Naive thymus-derived CD4-positive, alpha-beta T cell (primary cell): ENCODE data around the gene CES4A. TPM values are rescaled to one million over a fixed set of nuclear protein-coding genes. Genes with fewer than 3 reads are reported as not detected.

ENCODE experiments used
- ATAC-seq: fragments of 150-1000 bp; cut with Tn5 transposase; 2 replicates; pipeline ENCODE4 v1.10.0; 2021; ENCODE audit warnings: mild to moderate bottlenecking, moderate library complexity
- CTCF ChIA-PET: fragments of 350-600 bp; sonication (Branson Sonifier 250); formaldehyde crosslinking; loops from one replicate; lab custom pipeline; 2021; ENCODE audit warnings: antibody characterized with exemption; lab: Charles Lee
- POLR2A ChIA-PET: fragments of 350-600 bp; sonication (Branson Sonifier 250); formaldehyde crosslinking; loops from one replicate; lab custom pipeline; 2021; ENCODE audit warnings: antibody characterized with exemption, inconsistent platforms; lab: Charles Lee
- DNase-seq, 9 donors: peaks; one replicate each; pipeline versions ENCODE4 v3.0.0 to v3.0.0-alpha.2; 2020 to 2022; ENCODE audit warnings: mixed read lengths in 1 of 9
- H3K27ac ChIP-seq: one replicate; pipeline ENCODE4 v1.7.0; 2013; ENCODE audit warnings: mild to moderate bottlenecking, low read depth, low read length, moderate library complexity
- H3K27me3 ChIP-seq, 2 donors: one replicate each; pipeline ENCODE4 v1.7.0; 2013; ENCODE audit warnings: low read length in 2 of 2, mild to moderate bottlenecking in 2 of 2, moderate library complexity in 2 of 2; ENCODE audit not compliant: control insufficient read depth in 2 of 2, insufficient read depth in 2 of 2
- H3K36me3 ChIP-seq, 3 experiments: 1 replicate in 2 of 3; 2 replicates in 1 of 3; pipeline ENCODE4 v1.7.0; 2013; ENCODE audit warnings: low read length in 3 of 3, mild to moderate bottlenecking in 3 of 3, moderate library complexity in 1 of 3; ENCODE audit not compliant: insufficient read depth in 3 of 3, control insufficient read depth in 2 of 3
- H3K4me1 ChIP-seq, 2 donors: one replicate each; pipeline ENCODE4 v1.7.0; 2013; ENCODE audit warnings: low read length in 2 of 2, mild to moderate bottlenecking in 2 of 2, moderate library complexity in 1 of 2; ENCODE audit not compliant: control insufficient read depth in 2 of 2, insufficient read depth in 2 of 2
- H3K4me3 ChIP-seq: 2 replicates; pipeline ENCODE4 v1.7.0; 2013; ENCODE audit warnings: mild to moderate bottlenecking, low read length
- H3K9me3 ChIP-seq, 3 experiments: 1 replicate in 2 of 3; 2 replicates in 1 of 3; pipeline ENCODE4 v1.7.0; 2013; ENCODE audit warnings: low read length in 3 of 3; ENCODE audit not compliant: control insufficient read depth in 2 of 3
- H3K27ac Mint-ChIP-seq, 9 donors: one replicate each; pipeline ENCODE4 v1.8.0; 2020 to 2022; ENCODE audit warnings: mixed read lengths in 9 of 9, mild to moderate bottlenecking in 8 of 9, moderate library complexity in 5 of 9, inconsistent platforms in 2 of 9
- H3K27me3 Mint-ChIP-seq, 5 donors: one replicate each; pipeline ENCODE4 v1.8.0; 2021 to 2022; ENCODE audit warnings: mixed read lengths in 5 of 5, mild to moderate bottlenecking in 1 of 5
- H3K36me3 Mint-ChIP-seq, 5 donors: one replicate each; pipeline ENCODE4 v1.8.0; 2020 to 2022; ENCODE audit warnings: mixed read lengths in 5 of 5, mild to moderate bottlenecking in 3 of 5, inconsistent platforms in 1 of 5
- H3K4me1 Mint-ChIP-seq, 7 donors: one replicate each; pipeline ENCODE4 v1.8.0; 2020 to 2022; ENCODE audit warnings: mixed read lengths in 7 of 7, mild to moderate bottlenecking in 3 of 7, inconsistent platforms in 1 of 7
- H3K4me3 Mint-ChIP-seq, 10 donors: one replicate each; pipeline ENCODE4 v1.8.0; 2020 to 2022; ENCODE audit warnings: mild to moderate bottlenecking in 10 of 10, mixed read lengths in 10 of 10, moderate library complexity in 6 of 10, inconsistent platforms in 2 of 10
- H3K9me3 Mint-ChIP-seq, 11 donors: one replicate each; pipeline ENCODE4 v1.8.0; 2020 to 2022; ENCODE audit warnings: mixed read lengths in 11 of 11, mild to moderate bottlenecking in 4 of 11, inconsistent platforms in 1 of 11, moderate library complexity in 1 of 11
- intact Hi-C, 2 donors: fragments of 100-400 bp; cut with micrococcal nuclease; formaldehyde crosslinking; loops; one replicate each; pipeline ENCODE4 v1.15.1; 2023
- polyA plus RNA-seq, 2 donors: library from polyadenylated mRNA; unstranded; fragments of 300-500 nt; fragmentation: Illumina TruSeq; gene quantifications; one replicate each; pipeline ENCODE4 v1.2.3, GENCODE V29; 2021
- total RNA-seq, 6 experiments: library from RNA in 5 of 6; stranded (reverse) in 5 of 6; gene quantifications; 1 replicate in 5 of 6; 2 replicates in 1 of 6; pipeline ENCODE4 v1.2.3 and lab custom pipeline; 2021 to 2026

Gene CES4A
- total and polyA plus RNA-seq, 7 experiments from 2014 or later, result 5.1 to 53.8 (median 20.5) TPM

DNA sequence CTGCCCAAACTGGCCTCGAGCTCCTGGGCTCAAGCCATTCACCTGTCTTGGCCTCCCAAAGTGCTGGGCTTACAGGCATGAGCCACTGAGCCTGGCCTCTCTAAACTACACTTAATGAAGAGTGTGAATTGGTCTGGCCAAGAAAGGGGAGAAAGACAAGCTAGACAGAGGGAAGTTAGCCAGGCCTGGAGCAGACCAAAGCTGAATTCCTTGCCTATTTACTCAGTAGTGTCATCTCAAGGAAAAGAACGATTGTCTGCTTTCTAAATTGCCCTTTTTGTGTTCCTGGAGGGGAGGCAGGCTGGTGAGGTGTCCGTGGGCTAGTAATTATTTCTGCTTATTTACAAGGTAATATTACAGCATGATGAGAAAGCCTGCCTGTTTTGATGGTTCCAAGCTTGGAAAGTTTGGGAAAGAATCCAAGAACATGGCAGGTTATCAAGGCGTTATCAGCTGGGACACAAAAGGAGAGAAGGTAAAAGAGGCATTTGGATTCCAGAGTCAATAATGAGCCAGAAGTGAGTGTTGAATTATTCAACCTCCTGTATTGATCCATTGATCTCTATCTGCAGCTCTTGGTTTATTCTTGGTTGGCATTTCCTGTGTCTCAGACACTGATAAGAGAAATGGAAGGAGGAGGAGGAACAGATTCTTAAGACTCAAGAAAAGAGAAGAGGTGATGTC, 34.3 kb downstream of the CES4A start:
- Mint-ChIP-seq H3K4me1 (peaks cover 0 to 46% (median 7%) of the 10 kb centered on the region in 7 donors), H3K36me3 (no peaks in the 10 kb centered on the region), H3K27me3 (no peaks in the 10 kb centered on the region), H3K4me3 (no peak overlapping the region), H3K27ac (peak overlapping the region in 1 of 9 donors; percentile 32), H3K9me3 (no peaks in the 10 kb centered on the region)
- Histone ChIP-seq H3K27me3 (no peaks in the 10 kb centered on the region), H3K9me3 (no peaks in the 10 kb centered on the region), H3K36me3 (no peaks in the 10 kb centered on the region), H3K4me1 (no peaks in the 10 kb centered on the region), H3K27ac (no peak overlapping the region), H3K4me3 (no peak overlapping the region)
- ChIA-PET CTCF (interaction anchor here (0.6 to 0.9 kb wide), 2 partner anchors 12 to 19 kb away, joined by 3 to 4 read pairs; no protein-coding TSS in a partner anchor), POLR2A (no interaction called here)
- DNase-seq, result peak in 1 of 9 donors; percentile 8
- intact Hi-C loops, result no loop called here
- no peak for ATAC-seq

- peaks cover 0 to 45% (median 11%) of the 10 kb centered on the region in 7 donors for H3K4me1 Mint-ChIP-seq
- ATAC-seq, result no peak
- H3K27me3 Mint-ChIP-seq, result no peaks in the 10 kb centered on the region
- intact Hi-C loops, result no loop called here
- no peaks in the 10 kb centered on the region for H3K9me3 ChIP-seq
- H3K36me3 ChIP-seq, result no peaks in the 10 kb centered on the region
- H3K27ac ChIP-seq, result no peak overlapping the region
- H3K4me3 ChIP-seq, result no peak overlapping the region
- H3K27me3 ChIP-seq, result no peaks in the 10 kb centered on the region
- no peaks in the 10 kb centered on the region for H3K9me3 Mint-ChIP-seq
- no peak for DNase-seq
- CTCF ChIA-PET, result no interaction called here
- H3K4me3 Mint-ChIP-seq, result no peak overlapping the region
- H3K27ac Mint-ChIP-seq, result peak overlapping the region in 1 of 9 donors; percentile 81
- H3K4me1 ChIP-seq, result peaks cover 0 to 8% of the 10 kb centered on the region in 2 donors
- H3K36me3 Mint-ChIP-seq, result no peaks in the 10 kb centered on the region
- POLR2A ChIA-PET, result no interaction called here
Observed at GRCh38 chr16:67023689-67024088, 35.3 kb downstream of the CES4A start.

DNA sequence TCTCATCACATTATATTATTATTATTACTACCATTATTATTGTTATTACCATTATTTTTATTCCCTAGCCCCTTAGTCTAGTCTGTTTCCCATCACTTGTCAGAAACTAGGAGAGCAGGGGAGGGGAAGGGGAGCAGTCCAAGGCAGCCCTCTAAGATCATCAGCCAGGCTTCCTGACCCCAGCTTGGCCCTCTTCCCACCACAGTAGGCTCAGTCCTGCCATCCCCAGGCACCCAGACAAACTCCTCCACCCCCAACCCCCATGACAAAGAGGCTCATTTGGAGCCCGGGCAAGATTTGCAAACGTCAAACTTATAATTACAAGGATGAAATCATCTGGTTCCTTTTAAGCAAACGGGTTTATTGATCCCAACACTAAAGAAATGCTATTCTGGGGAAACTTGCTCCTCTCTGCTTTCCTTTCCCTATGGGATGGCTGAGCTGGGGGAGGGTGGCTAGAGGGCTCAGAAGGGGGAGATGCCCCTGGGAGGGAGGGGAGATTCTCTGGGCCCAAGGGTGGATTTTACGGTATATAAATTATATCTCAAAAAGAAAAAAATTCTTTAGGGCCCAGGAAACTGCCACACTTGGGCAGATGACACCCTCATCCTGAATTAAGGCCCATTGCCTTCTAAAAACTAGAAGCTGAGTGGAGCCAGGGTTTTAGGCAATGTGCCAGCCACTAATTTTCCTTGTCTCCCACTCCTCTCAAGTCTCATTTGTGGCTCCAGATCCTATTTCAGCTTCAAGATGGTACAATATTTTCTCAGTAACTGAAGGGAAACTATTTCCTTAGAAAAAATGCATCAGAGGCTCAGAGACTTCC, 36.2 kb downstream of the CES4A start:
- Histone ChIP-seq H3K4me1 (peaks cover 0 to 8% of the 10 kb centered on the region in 2 donors), H3K4me3 (no peak overlapping the region), H3K9me3 (no peaks in the 10 kb centered on the region), H3K36me3 (no peaks in the 10 kb centered on the region), H3K27ac (no peak overlapping the region), H3K27me3 (no peaks in the 10 kb centered on the region)
- H3K27ac Mint-ChIP-seq, result peak overlapping the region in 2 of 9 donors; percentile 65 to 81
- no peaks in the 10 kb centered on the region for H3K27me3 Mint-ChIP-seq
- H3K4me1 Mint-ChIP-seq, result peaks cover 0 to 40% (median 11%) of the 10 kb centered on the region in 7 donors
- no peak for ATAC-seq
- DNase-seq, result peak in 1 of 9 donors; percentile 13
- H3K4me3 Mint-ChIP-seq, result peak overlapping the region in 1 of 10 donors; percentile 39
- intact Hi-C loops, result loop anchor here in 1 of 2 donors (5.0 kb wide), 2 partner anchors 77 to 327 kb away; partner anchors contain the start of gene CMTM4
- ChIA-PET CTCF (no interaction called here), POLR2A (interaction anchor here (0.6 to 4.3 kb wide), 3 partner anchors 7 to 43 kb away, joined by 3 to 31 read pairs (median 4); no protein-coding TSS in a partner anchor)
- H3K9me3 Mint-ChIP-seq, result no peaks in the 10 kb centered on the region
- H3K36me3 Mint-ChIP-seq, result no peaks in the 10 kb centered on the region

- H3K9me3 Mint-ChIP-seq, result no peaks in the 10 kb centered on the region
- DNase-seq (peak in 1 of 9 donors; percentile 19), ATAC-seq (no peak)
- peaks cover 0 to 4% (median 0%) of the 10 kb centered on the region in 5 donors for H3K36me3 Mint-ChIP-seq
- no peaks in the 10 kb centered on the region for H3K27me3 Mint-ChIP-seq
- no peaks in the 10 kb centered on the region for H3K27me3 ChIP-seq
- H3K9me3 ChIP-seq, result no peaks in the 10 kb centered on the region
- H3K27ac ChIP-seq, result no peak overlapping the region
- peaks cover 2 to 11% of the 10 kb centered on the region in 2 donors for H3K4me1 ChIP-seq
- H3K36me3 ChIP-seq, result no peaks in the 10 kb centered on the region
- H3K4me3 Mint-ChIP-seq, result peak overlapping the region in 1 of 10 donors; percentile 39
- H3K4me1 Mint-ChIP-seq, result peaks cover 0 to 40% (median 15%) of the 10 kb centered on the region in 7 donors
- H3K4me3 ChIP-seq, result no peak overlapping the region
- peak overlapping the region in 2 of 9 donors; percentile 43 to 65 for H3K27ac Mint-ChIP-seq
- ChIA-PET CTCF (no interaction called here), POLR2A (interaction anchor here (0.6 to 4.3 kb wide), 3 partner anchors 7 to 166 kb away, joined by 3 to 31 read pairs (median 4); no protein-coding TSS in a partner anchor)
- intact Hi-C loops, result loop anchor here in 1 of 2 donors (5.0 kb wide), 2 partner anchors 78 to 328 kb away; partner anchors contain the start of gene CMTM4
Observed at GRCh38 chr16:67025210-67025550, 36.8 kb downstream of the CES4A start.

GRCh38 chr16:67026570-67026969, 38.2 kb downstream of the CES4A start:
- Histone ChIP-seq H3K36me3 (no peaks in the 10 kb centered on the region), H3K27me3 (no peaks in the 10 kb centered on the region), H3K4me1 (peaks cover 10 to 23% of the 10 kb centered on the region in 2 donors), H3K9me3 (no peaks in the 10 kb centered on the region), H3K4me3 (no peak overlapping the region), H3K27ac (no peak overlapping the region)
- ChIA-PET POLR2A (interaction anchor here (0.6 to 4.3 kb wide), 6 partner anchors 8 to 183 kb away, joined by 4 to 31 read pairs (median 6); partner anchors contain the start of genes FBXL8 and TRADD), CTCF (interaction anchor here (0.7 to 3.7 kb wide), 4 partner anchors 8 to 135 kb away, joined by 3 to 19 read pairs (median 8); no protein-coding TSS in a partner anchor)
- ATAC-seq, result no peak
- peak in 1 of 9 donors; percentile 18 for DNase-seq
- Mint-ChIP-seq H3K36me3 (peaks cover 0 to 14% (median 0%) of the 10 kb centered on the region in 5 donors), H3K4me1 (peaks cover 3 to 43% (median 27%) of the 10 kb centered on the region in 7 donors), H3K4me3 (peak overlapping the region in 2 of 10 donors; percentile 9 to 29), H3K27me3 (no peaks in the 10 kb centered on the region), H3K27ac (peak overlapping the region in 3 of 9 donors; percentile 17 to 49 (median 43)), H3K9me3 (no peaks in the 10 kb centered on the region)
- intact Hi-C loops, result loop anchor here in 1 of 2 donors (5.0 kb wide), 2 partner anchors 79 to 329 kb away; partner anchors contain the start of gene CMTM4

- H3K27ac ChIP-seq, result no peak overlapping the region
- H3K4me1 ChIP-seq, result peaks cover 14 to 23% of the 10 kb centered on the region in 2 donors
- Mint-ChIP-seq H3K27ac (peak overlapping the region in 7 of 9 donors; percentile 13 to 72 (median 49)), H3K36me3 (peaks cover 0 to 19% (median 0%) of the 10 kb centered on the region in 5 donors), H3K4me3 (peak overlapping the region in 8 of 10 donors; percentile 2 to 69 (median 26)), H3K27me3 (no peaks in the 10 kb centered on the region), H3K4me1 (peaks cover 8 to 48% (median 32%) of the 10 kb centered on the region in 7 donors), H3K9me3 (no peaks in the 10 kb centered on the region)
- intact Hi-C loops, result loop anchor here in 1 of 2 donors (5.0 kb wide), 2 partner anchors 80 to 330 kb away; partner anchors contain the start of gene CMTM4
- H3K9me3 ChIP-seq, result no peaks in the 10 kb centered on the region
- H3K27me3 ChIP-seq, result no peaks in the 10 kb centered on the region
- ATAC-seq (no peak), DNase-seq (peak in 1 of 9 donors; percentile 20)
- CTCF ChIA-PET, result interaction anchor here (2.0 to 3.7 kb wide), 2 partner anchors 9 to 14 kb away, joined by 12 to 19 read pairs; no protein-coding TSS in a partner anchor
- H3K36me3 ChIP-seq, result no peaks in the 10 kb centered on the region
- no peak overlapping the region for H3K4me3 ChIP-seq
- POLR2A ChIA-PET, result interaction anchor here (0.6 to 4.3 kb wide), 6 partner anchors 9 to 182 kb away, joined by 4 to 31 read pairs (median 6); partner anchors contain the start of genes FBXL8 and TRADD
Observed at GRCh38 chr16:67027046-67027445, 38.7 kb downstream of the CES4A start.
